ENCODE measurements around the gene ZNF230.

Gene ZNF230

DNA sequence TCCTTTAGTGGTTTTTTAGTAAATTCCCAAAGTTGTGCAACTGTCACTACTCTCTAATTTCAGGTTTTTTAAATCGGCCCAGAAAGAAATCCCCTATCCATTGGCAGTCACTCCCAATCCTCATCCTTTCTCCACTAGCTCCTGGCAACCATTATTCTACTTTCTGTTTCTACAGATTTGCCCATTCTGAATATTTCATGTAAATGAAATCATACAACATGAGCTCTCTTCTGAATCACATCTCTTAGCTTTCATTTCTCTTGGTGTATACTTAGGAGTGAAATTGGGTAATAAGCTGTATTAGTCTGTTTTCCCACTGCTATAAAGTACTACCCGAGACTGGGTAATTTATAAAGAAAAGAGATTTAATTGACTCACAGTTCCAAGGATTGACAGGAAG, 39.4 kb downstream of the ZNF230 start:
- DNase-seq (ENCODE audit: low read depth) = no peak

DNA sequence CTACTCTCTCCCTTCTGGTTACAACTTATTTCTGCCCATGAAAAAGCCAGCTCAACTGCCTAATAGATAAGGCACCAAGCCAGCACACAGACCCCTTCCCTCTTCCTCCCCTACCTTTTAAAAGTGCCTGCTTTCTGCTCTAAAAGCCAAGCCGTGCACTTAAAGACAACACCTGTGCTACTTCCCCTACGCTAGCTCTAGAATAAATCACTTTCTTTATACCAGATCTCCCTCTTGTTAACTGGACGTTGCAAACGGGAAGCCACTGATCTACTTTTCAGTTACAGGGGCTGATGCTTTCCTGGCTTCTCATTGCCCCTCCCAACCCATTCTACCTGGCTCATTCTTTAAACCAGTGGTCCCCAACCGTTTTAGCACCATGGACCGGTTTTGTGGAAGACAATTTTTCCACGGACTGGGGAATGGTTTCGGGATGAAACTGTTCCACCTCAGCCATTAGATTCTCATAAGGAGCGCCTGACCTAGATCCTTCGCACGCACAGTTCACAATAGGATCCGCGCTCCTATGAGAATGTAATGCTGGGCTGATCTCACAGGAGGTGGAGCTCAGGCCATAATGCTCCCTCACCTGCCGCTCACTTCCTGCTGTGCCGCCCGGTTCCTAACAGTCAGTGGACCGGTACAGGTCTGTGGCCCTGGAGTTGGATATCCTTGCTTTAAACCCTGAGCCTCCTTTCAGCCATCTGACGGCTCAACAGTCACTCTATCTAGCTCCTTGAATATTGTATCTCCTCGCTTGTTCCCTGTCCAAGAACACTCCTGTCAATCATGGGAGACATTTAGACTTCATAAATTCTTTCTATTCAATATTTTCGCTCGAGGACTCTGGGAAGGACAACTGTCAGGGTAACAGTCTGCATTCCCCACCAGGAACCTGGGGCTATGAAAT, 48.2 kb downstream of the ZNF230 start:
- DNase-seq (ENCODE audit: low read depth) = no peak

DNA sequence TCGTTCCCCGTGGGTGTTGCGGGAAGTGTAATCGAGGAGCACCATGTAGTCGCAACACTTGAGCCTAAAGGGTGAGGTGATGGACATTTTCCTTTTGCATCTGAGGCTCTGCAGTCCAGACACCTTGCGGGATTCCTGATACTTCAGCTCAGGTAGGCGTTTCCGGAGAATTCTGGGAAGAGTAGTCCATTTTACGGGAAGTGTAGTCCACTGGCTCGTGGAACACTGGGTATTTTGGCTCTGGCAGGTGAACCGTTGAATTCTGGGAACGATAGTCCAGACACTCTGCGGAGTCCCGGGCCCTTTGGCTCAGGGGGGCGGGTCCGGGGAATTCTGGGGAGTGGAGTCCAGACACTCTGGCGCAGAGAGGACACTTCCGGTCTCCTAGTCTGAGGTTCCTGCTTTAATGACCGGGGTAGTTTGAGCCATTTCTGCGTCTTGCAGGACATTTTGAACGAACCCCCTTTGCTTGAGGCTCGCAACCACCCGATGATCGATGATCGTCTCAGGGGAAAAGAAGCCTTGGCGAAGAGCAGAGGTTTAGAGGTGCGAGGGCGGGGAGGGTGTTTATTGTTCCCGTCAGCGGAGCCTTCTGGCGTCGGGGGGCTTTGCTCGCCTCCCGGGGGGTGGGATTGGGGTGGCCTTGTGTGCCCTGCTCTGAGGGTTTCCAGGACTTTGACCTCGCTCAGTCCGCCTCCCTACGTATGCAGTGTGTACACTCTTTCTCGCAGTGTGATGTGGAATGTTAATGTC, 49.1 kb downstream of the ZNF230 start, which contains the start of gene ZNF223:
TSS of gene ZNF223 (plus strand) at position 387 of the 753 bp plus-strand sequence. CDS start 3,141 bp downstream, outside the sequence.
- peak; percentile 67 for DNase-seq (ENCODE audit: low read depth)

DNA sequence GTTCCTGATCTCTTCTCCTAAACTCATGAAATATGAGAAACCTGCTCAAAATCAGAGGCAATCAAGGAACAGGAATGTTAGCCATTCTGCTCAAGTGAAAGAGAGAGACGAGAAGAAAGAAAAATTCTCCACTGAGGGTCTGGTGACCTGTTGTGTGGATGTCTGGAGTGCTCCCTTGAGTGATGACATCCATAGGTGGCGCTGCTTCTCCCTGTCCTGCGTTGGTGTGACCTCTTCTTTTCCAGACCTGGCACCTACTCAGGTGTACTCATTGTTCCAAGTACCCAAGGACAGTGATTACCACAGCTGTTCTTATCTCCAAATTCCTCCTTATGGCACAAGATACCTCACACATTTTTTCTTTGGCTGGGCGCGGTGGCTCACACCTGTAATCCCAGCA, 53.1 kb downstream of the ZNF230 start:
- DNase-seq (ENCODE audit: low read depth) = no peak

DNA sequence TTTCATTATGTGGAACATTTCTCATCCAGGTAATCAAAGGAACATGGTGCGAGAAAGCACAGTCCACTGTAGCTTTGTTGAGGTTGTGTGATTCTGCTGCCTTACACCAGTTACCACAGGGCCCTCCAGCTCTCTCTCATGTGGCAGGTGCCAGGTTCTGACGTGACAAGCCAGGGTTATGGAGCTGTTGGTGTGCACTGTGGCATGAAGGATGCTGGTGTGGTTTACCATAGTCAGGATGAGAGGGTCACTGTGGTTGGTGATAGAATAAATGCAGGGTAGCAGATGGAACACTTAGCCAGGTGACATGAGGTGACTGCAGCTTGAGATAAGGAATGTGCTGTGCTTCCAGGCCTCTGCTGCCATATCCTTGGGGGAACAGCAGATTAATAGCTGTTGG, 56.5 kb downstream of the ZNF230 start:
- DNase-seq (ENCODE audit: low read depth) = no peak

DNA sequence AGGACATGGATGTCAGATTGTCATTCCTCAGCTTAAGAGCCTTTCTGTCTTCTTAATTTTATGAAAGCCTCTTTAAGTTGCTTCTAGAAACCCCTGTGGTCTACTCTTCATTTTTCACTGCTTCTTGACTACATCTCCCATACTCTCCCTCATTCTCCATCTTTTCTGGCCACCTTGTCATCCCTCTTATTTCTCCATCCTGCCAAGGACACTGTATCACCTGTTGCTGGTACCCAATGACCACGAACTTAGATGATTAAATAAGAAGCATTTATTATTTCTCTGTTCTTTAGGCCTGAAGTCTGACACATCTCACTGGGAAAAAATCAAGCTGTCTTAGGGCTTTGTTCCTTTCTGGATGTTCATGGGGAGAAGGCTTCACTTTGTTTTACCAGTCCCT, 58.3 kb downstream of the ZNF230 start:
- no peak for DNase-seq (ENCODE audit: low read depth)
